ENCODE results near the gene C3orf49. TPM values are rescaled to one million over a fixed set of nuclear protein-coding genes. Genes with fewer than 3 reads are reported as not detected.

Gene C3orf49, protein sequence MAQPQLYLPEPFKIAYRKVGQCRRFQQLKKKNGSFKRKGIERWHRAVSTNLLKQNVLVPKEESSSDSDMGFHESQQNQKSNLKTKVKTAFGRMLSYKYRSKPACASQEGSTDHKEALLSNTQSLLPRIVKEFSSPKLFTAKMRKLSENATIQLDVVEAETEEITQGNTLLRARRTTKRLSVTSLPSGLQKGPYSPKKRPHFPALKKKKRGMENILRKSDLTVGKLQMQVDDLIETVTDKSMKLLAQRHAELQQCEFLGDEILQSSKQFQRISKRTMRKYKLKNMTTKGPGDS
- total RNA-seq: not detected in 2 replicates

DNA sequence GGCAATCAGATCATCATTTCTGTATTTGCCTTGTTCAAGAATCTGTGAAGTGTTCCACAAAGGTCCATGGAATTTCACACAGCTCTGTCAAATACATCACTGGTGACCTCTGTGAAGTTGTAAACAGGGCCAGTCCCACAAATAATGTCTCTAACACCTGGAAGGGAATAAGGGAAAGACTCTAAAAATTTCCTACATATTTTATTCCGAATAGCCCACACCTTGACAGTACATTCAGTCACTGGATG, at the start of gene C3orf49:
Gene C3orf49, plus strand, starts transcription at position 149 of the 248 bp plus-strand sequence. CDS start 173 bp downstream, outside the sequence.
- H3K4me1 Mint-ChIP-seq (ENCODE audit: low read depth): no peaks in the 10 kb centered on the region
- H3K27ac Mint-ChIP-seq: no peak within 1 kb of the TSS
- intact Hi-C loops (cut with micrococcal nuclease): no loop called here
- H3K27me3 Mint-ChIP-seq (ENCODE audit: insufficient read depth): no peaks in the 10 kb centered on the region
- H3K9me3 Mint-ChIP-seq: no peaks in the 10 kb centered on the region
- no peak for DNase-seq (ENCODE audit: low spot score)
- peaks cover 3% of the 10 kb centered on the region for H3K36me3 Mint-ChIP-seq (ENCODE audit: low read depth)
- no peak within 1 kb of the TSS for H3K4me3 Mint-ChIP-seq

DNA sequence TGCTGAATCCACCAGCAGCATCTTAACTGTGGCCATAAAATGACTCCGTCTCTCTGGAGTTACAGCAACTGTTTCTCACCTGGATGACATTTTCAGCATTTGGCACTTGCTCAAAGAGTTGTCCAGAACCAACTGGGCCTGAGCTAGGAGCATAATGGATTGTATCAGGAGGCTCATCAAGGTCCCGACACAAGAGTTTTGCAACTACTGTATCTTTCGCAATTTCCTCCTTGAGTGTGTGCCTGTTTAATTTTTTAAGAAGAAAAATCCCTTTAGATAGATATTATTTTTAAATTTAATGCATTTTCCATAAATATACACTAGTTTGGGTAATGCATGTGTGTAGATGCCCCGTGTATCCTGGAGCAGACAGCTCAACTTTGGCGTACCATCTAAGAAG, 44.3 kb upstream of the C3orf49 start:
- Mint-ChIP-seq H3K27ac (no peak overlapping the region), H3K27me3 (ENCODE audit: insufficient read depth) (no peaks in the 10 kb centered on the region), H3K9me3 (no peaks in the 10 kb centered on the region), H3K4me3 (no peak overlapping the region), H3K36me3 (ENCODE audit: low read depth) (no peaks in the 10 kb centered on the region), H3K4me1 (ENCODE audit: low read depth) (no peaks in the 10 kb centered on the region)
- intact Hi-C loops (cut with micrococcal nuclease): no loop called here
- no peak for DNase-seq (ENCODE audit: low spot score)

DNA sequence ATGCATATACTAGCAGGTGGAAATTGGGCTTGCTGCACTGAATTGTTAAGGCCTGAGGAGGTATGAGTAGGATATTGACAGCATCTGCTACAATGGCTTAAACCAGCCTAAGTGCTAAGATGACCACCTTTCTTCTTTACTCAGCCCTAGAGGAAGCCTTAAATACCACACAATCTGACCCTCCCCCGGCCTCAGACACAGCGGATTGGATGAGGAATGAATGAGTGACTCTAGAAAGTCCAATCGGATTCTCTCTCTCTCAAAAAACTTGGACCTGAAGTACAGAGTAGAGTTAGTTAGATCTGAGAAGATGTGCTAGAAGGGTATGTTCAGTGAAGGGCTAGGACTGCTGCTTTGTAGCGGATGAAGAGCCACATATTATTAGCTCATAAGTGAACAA, 39.9 kb upstream of the C3orf49 start:
- Mint-ChIP-seq H3K9me3 (no peaks in the 10 kb centered on the region), H3K27ac (no peak overlapping the region), H3K36me3 (ENCODE audit: low read depth) (no peaks in the 10 kb centered on the region), H3K4me1 (ENCODE audit: low read depth) (no peaks in the 10 kb centered on the region), H3K27me3 (ENCODE audit: insufficient read depth) (no peaks in the 10 kb centered on the region), H3K4me3 (no peak overlapping the region)
- DNase-seq (ENCODE audit: low spot score): no peak
- intact Hi-C loops (cut with micrococcal nuclease): no loop called here

DNA sequence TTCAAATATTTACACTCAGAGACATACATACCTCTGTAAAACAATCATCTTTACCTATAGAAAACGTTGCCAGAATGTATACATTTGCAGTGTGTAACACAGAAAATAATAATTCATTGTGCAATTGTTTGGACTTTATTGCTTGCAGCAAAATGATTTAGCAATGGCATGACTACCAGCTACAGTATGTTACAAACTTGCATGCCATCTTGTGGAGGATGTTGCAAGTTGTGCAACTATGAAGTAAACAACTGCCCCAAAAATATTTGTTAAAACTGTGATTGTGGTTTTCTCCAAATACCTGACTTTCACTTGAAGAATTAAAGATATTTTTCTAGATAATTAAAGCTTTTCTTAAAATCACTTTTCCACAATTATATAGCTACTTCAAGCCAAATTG, 27.1 kb upstream of the C3orf49 start:
- no peaks in the 10 kb centered on the region for H3K4me1 Mint-ChIP-seq (ENCODE audit: low read depth)
- no peaks in the 10 kb centered on the region for H3K9me3 Mint-ChIP-seq
- intact Hi-C loops (cut with micrococcal nuclease): no loop called here
- H3K27ac Mint-ChIP-seq: no peak overlapping the region
- H3K36me3 Mint-ChIP-seq (ENCODE audit: low read depth): no peaks in the 10 kb centered on the region
- no peak overlapping the region for H3K4me3 Mint-ChIP-seq
- no peaks in the 10 kb centered on the region for H3K27me3 Mint-ChIP-seq (ENCODE audit: insufficient read depth)
- no peak for DNase-seq (ENCODE audit: low spot score)

DNA sequence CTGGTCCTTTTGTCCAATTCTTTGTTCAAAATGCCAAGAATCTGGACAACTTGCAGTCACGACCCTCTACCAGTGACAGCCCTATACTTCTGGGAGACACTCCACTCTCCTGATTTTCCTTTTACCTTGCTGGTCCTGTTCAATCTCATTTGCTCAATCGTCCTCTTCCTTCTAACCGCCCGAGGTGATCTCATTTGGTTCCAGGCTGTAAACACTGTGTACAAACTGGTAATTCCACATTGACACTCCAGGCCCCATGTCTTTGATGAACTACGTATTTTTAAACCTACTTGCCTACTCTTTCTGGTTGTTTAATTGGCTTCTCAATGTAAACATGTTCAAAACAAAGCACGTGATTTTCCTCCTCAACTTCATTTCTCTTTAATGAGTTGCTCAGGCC, 23.7 kb upstream of the C3orf49 start:
- Mint-ChIP-seq H3K27me3 (ENCODE audit: insufficient read depth) (no peaks in the 10 kb centered on the region), H3K27ac (no peak overlapping the region), H3K9me3 (no peaks in the 10 kb centered on the region), H3K36me3 (ENCODE audit: low read depth) (no peaks in the 10 kb centered on the region), H3K4me1 (ENCODE audit: low read depth) (no peaks in the 10 kb centered on the region), H3K4me3 (no peak overlapping the region)
- no peak for DNase-seq (ENCODE audit: low spot score)
- intact Hi-C loops (cut with micrococcal nuclease): no loop called here

DNA sequence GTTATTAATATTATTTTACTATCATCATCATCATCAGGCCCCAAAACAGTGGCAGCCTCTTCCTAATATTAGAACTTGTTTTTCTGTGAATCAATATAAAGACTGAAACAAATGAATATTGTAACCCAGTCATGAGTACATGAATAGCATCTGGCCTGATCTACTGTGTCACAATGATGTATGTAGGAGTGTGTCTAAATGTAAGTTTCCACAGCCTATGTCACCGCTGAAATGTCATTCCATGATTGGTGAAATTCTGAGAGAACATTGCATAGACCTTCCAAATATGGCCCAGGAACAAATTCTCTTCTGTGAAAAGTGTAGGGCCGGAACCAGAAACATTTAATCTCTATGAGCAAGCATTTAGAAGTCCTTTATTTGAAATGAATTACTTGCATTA, 20.6 kb upstream of the C3orf49 start:
- intact Hi-C loops (cut with micrococcal nuclease): no loop called here
- Mint-ChIP-seq H3K4me1 (ENCODE audit: low read depth) (no peaks in the 10 kb centered on the region), H3K9me3 (no peaks in the 10 kb centered on the region), H3K27ac (no peak overlapping the region), H3K36me3 (ENCODE audit: low read depth) (no peaks in the 10 kb centered on the region), H3K4me3 (no peak overlapping the region), H3K27me3 (ENCODE audit: insufficient read depth) (no peaks in the 10 kb centered on the region)
- no peak for DNase-seq (ENCODE audit: low spot score)

DNA sequence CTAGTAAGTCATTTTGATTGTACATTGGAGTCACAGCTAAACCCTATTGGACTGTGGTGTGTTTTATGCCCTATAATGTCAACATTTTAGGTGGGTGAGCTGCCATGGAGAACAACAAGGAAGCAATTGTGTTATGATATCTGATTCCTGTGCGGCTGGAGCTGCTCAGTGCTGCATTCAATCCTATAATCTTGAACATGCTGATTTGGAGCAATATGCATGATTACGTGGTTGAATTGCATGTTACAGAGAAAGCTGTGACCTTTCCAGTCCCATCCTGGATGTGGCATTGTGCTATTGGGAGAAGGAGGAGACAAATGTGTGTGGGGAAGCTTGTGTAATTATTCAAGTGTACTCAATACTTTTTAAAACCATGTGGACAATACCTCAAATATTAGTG, 20.1 kb upstream of the C3orf49 start:
- Mint-ChIP-seq H3K9me3 (no peaks in the 10 kb centered on the region), H3K27ac (no peak overlapping the region), H3K4me1 (ENCODE audit: low read depth) (no peaks in the 10 kb centered on the region), H3K36me3 (ENCODE audit: low read depth) (no peaks in the 10 kb centered on the region), H3K27me3 (ENCODE audit: insufficient read depth) (no peaks in the 10 kb centered on the region), H3K4me3 (no peak overlapping the region)
- intact Hi-C loops (cut with micrococcal nuclease): no loop called here
- DNase-seq (ENCODE audit: low spot score): no peak

DNA sequence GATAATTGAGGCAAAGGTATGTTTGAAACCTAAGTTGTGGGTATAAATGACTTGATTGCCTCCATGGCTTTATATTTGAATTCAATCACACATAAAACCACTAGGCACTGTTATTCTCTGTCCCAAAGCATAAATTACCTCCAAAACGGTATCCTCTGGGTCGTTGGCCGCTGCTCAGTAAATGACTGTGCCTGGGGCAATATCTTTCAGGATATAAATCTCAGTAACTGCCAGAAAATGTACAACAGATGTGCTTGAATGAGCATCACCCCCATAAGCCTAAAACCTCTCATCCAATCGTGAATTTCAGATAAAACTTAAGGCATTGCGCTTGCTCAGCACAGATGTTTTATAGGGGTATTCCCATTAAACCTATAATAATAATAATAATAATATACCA, 19.0 kb upstream of the C3orf49 start:
- intact Hi-C loops (cut with micrococcal nuclease): no loop called here
- DNase-seq (ENCODE audit: low spot score): no peak
- no peaks in the 10 kb centered on the region for H3K36me3 Mint-ChIP-seq (ENCODE audit: low read depth)
- H3K4me1 Mint-ChIP-seq (ENCODE audit: low read depth): no peaks in the 10 kb centered on the region
- H3K27ac Mint-ChIP-seq: no peak overlapping the region
- no peaks in the 10 kb centered on the region for H3K27me3 Mint-ChIP-seq (ENCODE audit: insufficient read depth)
- H3K4me3 Mint-ChIP-seq: no peak overlapping the region
- no peaks in the 10 kb centered on the region for H3K9me3 Mint-ChIP-seq

DNA sequence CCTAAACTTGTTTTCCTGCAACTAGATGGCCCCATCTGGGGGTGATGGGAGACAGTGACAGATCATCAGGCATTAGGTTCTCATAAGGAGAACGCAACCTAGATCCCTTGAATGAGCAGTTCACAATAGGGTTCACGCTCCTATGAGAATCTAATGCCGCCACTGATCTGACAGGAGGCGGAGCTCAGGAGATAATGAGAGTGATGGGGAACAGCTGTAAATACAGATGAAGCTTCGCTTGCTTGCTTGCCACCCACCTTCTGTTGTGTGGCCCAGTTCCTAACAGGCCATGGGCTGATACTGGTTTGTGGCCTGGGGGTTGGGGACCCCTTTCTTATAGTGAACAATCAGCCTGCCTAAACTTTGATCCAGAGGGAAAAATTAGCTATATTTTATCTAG, 15.2 kb upstream of the C3orf49 start:
- Mint-ChIP-seq H3K4me1 (ENCODE audit: low read depth) (no peaks in the 10 kb centered on the region), H3K36me3 (ENCODE audit: low read depth) (no peaks in the 10 kb centered on the region), H3K27ac (no peak overlapping the region), H3K9me3 (no peaks in the 10 kb centered on the region), H3K4me3 (no peak overlapping the region), H3K27me3 (ENCODE audit: insufficient read depth) (no peaks in the 10 kb centered on the region)
- no peak for DNase-seq (ENCODE audit: low spot score)
- intact Hi-C loops (cut with micrococcal nuclease): no loop called here

DNA sequence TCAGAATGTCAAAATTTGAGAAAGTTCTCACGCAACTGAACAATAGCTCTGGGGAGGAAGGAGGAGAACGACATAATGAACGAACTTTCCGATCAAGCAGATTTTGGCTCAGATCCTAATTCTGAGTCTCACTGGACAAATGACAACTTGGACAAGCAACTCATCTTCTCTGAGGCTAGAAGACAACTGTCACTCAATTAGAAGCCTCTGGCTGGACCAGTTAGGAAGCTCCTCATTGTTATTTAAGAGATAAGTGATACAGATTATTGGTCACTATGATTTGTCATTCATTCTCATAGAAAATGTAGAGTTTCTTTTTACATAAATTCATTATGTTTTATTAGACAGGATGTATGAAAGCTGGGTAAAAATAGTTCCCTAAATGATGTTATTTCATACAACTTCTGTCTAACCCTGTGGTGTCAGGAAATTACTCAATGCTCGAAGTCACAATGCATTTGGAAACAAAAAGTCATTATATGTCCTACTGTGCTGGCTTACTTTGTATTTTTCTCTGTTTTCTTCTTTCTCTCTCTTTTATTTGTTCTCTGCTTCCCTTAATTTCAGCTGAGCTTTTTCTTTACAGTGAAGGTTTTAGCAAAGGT, 11.0 kb upstream of the C3orf49 start:
- intact Hi-C loops (cut with micrococcal nuclease): no loop called here
- no peak overlapping the region for H3K27ac Mint-ChIP-seq

DNA sequence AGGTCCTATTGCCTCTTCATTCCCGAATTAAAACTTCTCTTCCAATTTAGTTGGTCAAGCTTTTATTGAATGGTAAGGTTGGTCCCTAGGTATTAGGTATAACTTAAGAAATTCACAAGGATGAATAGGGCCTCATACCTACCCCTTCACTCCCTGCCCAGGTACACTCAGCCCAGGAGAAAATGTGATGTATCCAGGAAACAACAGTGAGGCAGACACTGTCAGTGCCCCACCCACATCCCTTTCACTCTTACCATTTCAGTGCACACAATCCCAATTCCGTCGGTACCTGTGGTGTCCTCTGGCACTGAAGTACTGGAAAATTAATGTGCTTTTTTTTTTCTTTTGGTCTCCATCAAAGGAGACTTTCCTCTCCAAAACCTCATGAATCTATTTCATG, 10.5 kb upstream of the C3orf49 start:
- H3K4me1 Mint-ChIP-seq (ENCODE audit: low read depth): no peaks in the 10 kb centered on the region
- H3K36me3 Mint-ChIP-seq (ENCODE audit: low read depth): no peaks in the 10 kb centered on the region
- intact Hi-C loops (cut with micrococcal nuclease): no loop called here
- DNase-seq (ENCODE audit: low spot score): no peak
- no peak overlapping the region for H3K4me3 Mint-ChIP-seq
- H3K27me3 Mint-ChIP-seq (ENCODE audit: insufficient read depth): no peaks in the 10 kb centered on the region
- H3K27ac Mint-ChIP-seq: no peak overlapping the region
- no peaks in the 10 kb centered on the region for H3K9me3 Mint-ChIP-seq

More for the DNA sequence above, 11.0 kb upstream of the C3orf49 start:
- H3K36me3 Mint-ChIP-seq (ENCODE audit: low read depth): no peaks in the 10 kb centered on the region
- DNase-seq (ENCODE audit: low spot score): no peak
- H3K9me3 Mint-ChIP-seq: no peaks in the 10 kb centered on the region
- no peaks in the 10 kb centered on the region for H3K27me3 Mint-ChIP-seq (ENCODE audit: insufficient read depth)
- no peak overlapping the region for H3K4me3 Mint-ChIP-seq
- no peaks in the 10 kb centered on the region for H3K4me1 Mint-ChIP-seq (ENCODE audit: low read depth)

DNA sequence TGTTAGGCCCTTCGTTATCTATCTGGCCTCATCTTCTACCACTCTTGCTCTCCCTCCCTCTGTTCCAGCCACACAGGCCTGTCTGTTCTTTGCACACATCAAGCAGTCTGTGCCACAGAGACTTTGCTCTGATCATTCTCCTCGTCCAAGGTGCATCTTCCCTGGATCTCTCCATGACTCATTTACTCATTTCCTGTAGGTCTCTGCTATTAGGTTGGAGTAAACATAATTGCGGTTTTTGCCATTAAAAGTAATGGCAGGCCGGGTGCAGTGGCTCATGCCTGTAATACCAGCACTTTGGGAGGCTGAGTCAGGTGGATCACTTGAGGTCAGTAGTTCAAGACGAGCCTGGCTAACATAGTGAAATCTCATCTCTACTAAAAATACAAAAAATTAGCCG, 9.5 kb upstream of the C3orf49 start:
- Mint-ChIP-seq H3K27ac (no peak overlapping the region), H3K27me3 (ENCODE audit: insufficient read depth) (no peaks in the 10 kb centered on the region), H3K4me1 (ENCODE audit: low read depth) (no peaks in the 10 kb centered on the region), H3K4me3 (no peak overlapping the region), H3K9me3 (no peaks in the 10 kb centered on the region), H3K36me3 (ENCODE audit: low read depth) (no peaks in the 10 kb centered on the region)
- no peak for DNase-seq (ENCODE audit: low spot score)
- intact Hi-C loops (cut with micrococcal nuclease): no loop called here

DNA sequence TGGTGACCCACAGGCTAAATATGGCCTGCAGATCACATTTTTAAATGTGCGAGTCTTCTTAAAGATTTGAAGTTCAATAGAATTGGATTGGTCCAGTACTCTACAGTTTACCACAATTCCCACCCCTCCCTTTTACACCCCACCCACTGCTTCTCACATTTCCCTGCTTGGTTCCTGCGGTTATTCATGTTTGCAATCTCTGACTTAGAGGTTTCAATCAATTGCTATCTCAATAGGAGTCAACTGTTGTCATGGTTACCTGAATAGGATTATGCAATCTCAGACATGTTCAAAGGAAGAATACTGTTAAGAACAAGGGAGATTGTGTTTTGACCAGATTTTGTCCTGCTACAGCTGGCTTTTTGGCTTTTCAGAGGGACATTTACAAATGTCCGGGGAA, 4.9 kb upstream of the C3orf49 start:
- H3K9me3 Mint-ChIP-seq: no peaks in the 10 kb centered on the region
- H3K27me3 Mint-ChIP-seq (ENCODE audit: insufficient read depth): no peaks in the 10 kb centered on the region
- intact Hi-C loops (cut with micrococcal nuclease): no loop called here
- H3K36me3 Mint-ChIP-seq (ENCODE audit: low read depth): peaks cover 3% of the 10 kb centered on the region
- no peak overlapping the region for H3K27ac Mint-ChIP-seq
- no peak overlapping the region for H3K4me3 Mint-ChIP-seq
- H3K4me1 Mint-ChIP-seq (ENCODE audit: low read depth): no peaks in the 10 kb centered on the region
- DNase-seq (ENCODE audit: low spot score): no peak

DNA sequence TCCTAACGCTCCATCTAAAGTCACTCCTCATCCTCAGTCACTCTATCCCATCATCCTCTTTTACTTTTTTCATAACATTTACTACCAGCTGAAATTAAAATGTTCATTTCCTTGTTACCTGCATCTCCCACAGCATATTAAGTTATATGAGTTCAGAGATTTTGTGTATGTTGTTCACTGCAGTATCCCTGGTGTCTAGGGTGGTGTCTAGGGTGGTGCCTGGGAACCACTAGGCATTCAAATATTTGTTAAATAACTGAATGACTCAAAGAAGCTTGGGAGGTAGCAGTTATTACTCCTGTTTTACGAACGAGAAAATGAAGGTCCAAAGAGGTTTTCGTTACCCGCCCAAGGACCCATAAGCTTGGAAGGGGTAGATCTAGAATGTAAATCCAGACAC, 1.9 kb upstream of the C3orf49 start:
- Mint-ChIP-seq H3K4me1 (ENCODE audit: low read depth) (no peaks in the 10 kb centered on the region), H3K4me3 (no peak overlapping the region), H3K27ac (no peak overlapping the region), H3K27me3 (ENCODE audit: insufficient read depth) (no peaks in the 10 kb centered on the region), H3K9me3 (no peaks in the 10 kb centered on the region), H3K36me3 (ENCODE audit: low read depth) (peaks cover 3% of the 10 kb centered on the region)
- DNase-seq (ENCODE audit: low spot score): no peak
- intact Hi-C loops (cut with micrococcal nuclease): no loop called here

Measured in activated T-helper 1 cell treated with anti-CD3 and anti-CD28 coated beads, Interleukin-12 subunit alpha, Interleukin-12 subunit beta, Interleukin-2, Interleukin-4 antibody, amounts not matched to agents 30 ng/mL and 10 ng/mL and 1 ng/mL, durations not matched to agents 14 hours and 24 hours and 36 hours (primary cell).